Liver (tissue), 9 donors: ENCODE measurements around the gene EXOC6B. TPM values are rescaled to one million over a fixed set of nuclear protein-coding genes. Genes with fewer than 3 reads are reported as not detected.

Experiments used
- DNase-seq: peaks from one replicate; pipeline ENCODE4 v3.0.0-alpha.2; 2017; ENCODE audit warnings: low spot score
- H3K27ac ChIP-seq, 2 donors: one replicate each; pipeline ENCODE4 v1.7.0; 2013; ENCODE audit warnings: inconsistent platforms in 2 of 2, low read length in 2 of 2, control low read depth in 1 of 2, low read depth in 1 of 2, mild to moderate bottlenecking in 1 of 2
- H3K27me3 ChIP-seq, 4 donors: one replicate each; pipeline versions ENCODE4 v1.6.1 to v1.7.0; 2013; ENCODE audit warnings: low read length in 3 of 4, inconsistent platforms in 1 of 4, mild to moderate bottlenecking in 1 of 4, moderate library complexity in 1 of 4; ENCODE audit not compliant: control insufficient read depth in 4 of 4, insufficient read depth in 4 of 4
- H3K36me3 ChIP-seq, 4 donors: one replicate each; pipeline versions ENCODE4 v1.6.1 to v1.7.0; 2013; ENCODE audit warnings: low read length in 3 of 4, mild to moderate bottlenecking in 3 of 4, low read depth in 1 of 4, moderate library complexity in 1 of 4; ENCODE audit not compliant: control insufficient read depth in 4 of 4, insufficient read depth in 3 of 4
- H3K4me1 ChIP-seq, 4 donors: one replicate each; pipeline versions ENCODE4 v1.6.1 to v1.7.0; 2013; ENCODE audit warnings: low read length in 3 of 4, mild to moderate bottlenecking in 3 of 4, moderate library complexity in 1 of 4; ENCODE audit not compliant: control insufficient read depth in 4 of 4, insufficient read depth in 4 of 4
- H3K4me3 ChIP-seq, 3 donors: one replicate each; pipeline versions ENCODE4 v1.6.1 to v1.7.0; 2013; ENCODE audit warnings: low read length in 3 of 3, control low read depth in 1 of 3, low read depth in 1 of 3, mild to moderate bottlenecking in 1 of 3
- H3K9ac ChIP-seq, 2 donors: one replicate each; pipeline ENCODE4 v1.7.0; 2013; ENCODE audit warnings: low read length in 2 of 2, mild to moderate bottlenecking in 2 of 2, moderate library complexity in 2 of 2, control low read depth in 1 of 2, low read depth in 1 of 2
- H3K9me3 ChIP-seq, 4 donors: one replicate each; pipeline versions ENCODE4 v1.6.1 to v1.7.0; 2013; ENCODE audit warnings: low read length in 3 of 4; ENCODE audit not compliant: control insufficient read depth in 4 of 4
- ATF3 ChIP-seq: IDR thresholded peaks from 2 replicates; pipeline ENCODE4 v1.6.1; 2016; ENCODE audit warnings: antibody characterized with exemption
- CTCF ChIP-seq: fragments of 150-350 bp; IDR thresholded peaks from 2 replicates; pipeline ENCODE4 v1.5.1; 2017; ENCODE audit warnings: improper control_type of control experiment, low read depth, low read length; ENCODE audit not compliant: missing input control
- EGR1 ChIP-seq, 2 donors: IDR thresholded peaks; 2 replicates each; pipeline ENCODE4 v1.6.1; 2016 to 2018; ENCODE audit warnings: antibody characterized with exemption in 2 of 2, low read depth in 2 of 2
- FOXA1 ChIP-seq: IDR thresholded peaks from 2 replicates; pipeline ENCODE4 v1.6.1; 2016; ENCODE audit warnings: antibody characterized with exemption
- FOXA2 ChIP-seq: IDR thresholded peaks from 2 replicates; pipeline ENCODE4 v1.6.1; 2016; ENCODE audit warnings: antibody characterized with exemption
- GABPA ChIP-seq, 2 donors: IDR thresholded peaks in 1 of 2; conservative IDR thresholded peaks in 1 of 2; 2 replicates each; pipeline ENCODE4 v1.6.1; 2016; ENCODE audit warnings: antibody characterized with exemption in 2 of 2, mild to moderate bottlenecking in 1 of 2, moderate library complexity in 1 of 2
- HNF4A ChIP-seq, 2 donors: conservative IDR thresholded peaks; 2 replicates each; pipeline ENCODE4 v1.6.1; 2016; ENCODE audit warnings: antibody characterized with exemption in 2 of 2, mild to moderate bottlenecking in 2 of 2
- HNF4G ChIP-seq: IDR thresholded peaks from 2 replicates; pipeline ENCODE4 v1.6.1; 2016; ENCODE audit warnings: antibody characterized with exemption
- JUND ChIP-seq, 2 donors: IDR thresholded peaks; 2 replicates each; pipeline ENCODE4 v1.6.1; 2016; ENCODE audit warnings: antibody characterized with exemption in 2 of 2
- MAX ChIP-seq: IDR thresholded peaks from 2 replicates; pipeline ENCODE4 v1.6.1; 2016; ENCODE audit warnings: antibody characterized with exemption
- NR2F2 ChIP-seq: IDR thresholded peaks from 2 replicates; pipeline ENCODE4 v1.6.1; 2016; ENCODE audit warnings: antibody characterized with exemption
- RAD21 ChIP-seq, 2 donors: IDR thresholded peaks; 2 replicates each; pipeline ENCODE4 v1.6.1; 2016; ENCODE audit warnings: antibody characterized with exemption in 2 of 2, mild to moderate bottlenecking in 2 of 2
- REST ChIP-seq: IDR thresholded peaks from 2 replicates; pipeline ENCODE4 v1.6.1; 2016; ENCODE audit warnings: antibody characterized with exemption, mild to moderate bottlenecking
- SP1 ChIP-seq: IDR thresholded peaks from 2 replicates; pipeline ENCODE4 v1.6.1; 2018; ENCODE audit warnings: antibody characterized with exemption, mild to moderate bottlenecking
- TAF1 ChIP-seq: conservative IDR thresholded peaks from 2 replicates; pipeline ENCODE4 v1.6.1; 2016; ENCODE audit warnings: antibody characterized with exemption, mild to moderate bottlenecking
- YY1 ChIP-seq: IDR thresholded peaks from 2 replicates; pipeline ENCODE4 v1.6.1; 2016; ENCODE audit warnings: antibody characterized with exemption, mild to moderate bottlenecking
- WGBS: extraction: QIAGEN DNeasy Blood & Tissue Kit; methylation state at CpG from one replicate; pipeline ENCODE4 v1.1.7; 2013; 5-methylcytosine and 5-hydroxymethylcytosine counted together
- polyA plus RNA-seq, 2 donors: library from polyadenylated mRNA; stranded (reverse) in 1 of 2; unstranded in 1 of 2; fragments of 200-250 nt in 1 of 2; fragments of >200 nt in 1 of 2; fragmentation: Nextera tagmentation in 1 of 2; extraction: Ambion mirVana in 1 of 2; gene quantifications; one replicate each; pipeline versions ENCODE4 v1.2.1 to v1.2.3, GENCODE V29; 2013 to 2015
- total RNA-seq, 2 donors: library from RNA; depleted of rRNA; stranded (reverse); fragments of >200 nt; gene quantifications; one replicate each; pipeline ENCODE4 v1.2.3, GENCODE V29; 2014
- TF ChIP-seq, protein P1 (sequence below): IDR thresholded peaks from 2 replicates; pipeline ENCODE4 v1.6.1; 2016; ENCODE audit warnings: antibody characterized with exemption
- donor health status: healthy.
- donor health status: healthy.
- donor health status: healthy.
- donor health status: healthy.
- donor health status: healthy.

EXOC6B gene
- total and polyA plus RNA-seq, 4 donors, result 1.7 to 9.5 (median 5.5) TPM

DNA sequence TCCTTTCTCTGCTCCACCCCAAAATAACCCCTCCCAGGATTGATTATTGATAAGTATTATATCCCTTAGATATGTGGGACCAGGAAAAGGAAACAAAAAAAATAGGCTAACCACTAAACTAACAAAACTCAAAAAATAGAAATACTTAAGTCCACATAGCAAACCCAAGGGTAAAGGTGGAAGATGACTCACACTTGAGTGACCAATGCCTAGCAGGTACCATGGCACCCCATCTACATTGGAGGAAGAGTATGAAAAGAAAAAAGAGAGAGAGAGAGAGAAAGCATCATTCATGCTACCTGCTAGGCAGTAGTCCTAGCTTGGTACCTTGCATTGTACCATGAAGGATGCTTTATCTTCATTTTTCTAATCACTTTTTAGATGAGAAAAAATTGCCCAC lies 6.3 kb downstream of the EXOC6B start:
- Histone ChIP-seq H3K27ac (no peak overlapping the region), H3K36me3 (no peaks in the 10 kb centered on the region), H3K9me3 (no peaks in the 10 kb centered on the region), H3K4me1 (peaks cover 0 to 1% (median 0%) of the 10 kb centered on the region in 4 donors), H3K9ac (no peak overlapping the region), H3K27me3 (no peaks in the 10 kb centered on the region), H3K4me3 (no peak overlapping the region)
- TF ChIP-seq NR2F2 (no peak), RAD21 (IDR thresholded peaks at IDR 0.05) (no peak), YY1 (no peak), TAF1 (no peak), FOXA2 (no peak), SP1 (no peak), CTCF (no peak), EGR1 (IDR thresholded peaks at IDR 0.05; ENCODE audit: low read depth in 2 of 2) (no peak), GABPA (IDR thresholded peaks at IDR 0.05 in 1 of 2, conservative IDR thresholded peaks at IDR 0.05 in 1 of 2) (no peak), ATF3 (no peak), JUND (IDR thresholded peaks at IDR 0.05) (no peak), HNF4G (no peak)
- TF ChIP-seq, protein P1, sequence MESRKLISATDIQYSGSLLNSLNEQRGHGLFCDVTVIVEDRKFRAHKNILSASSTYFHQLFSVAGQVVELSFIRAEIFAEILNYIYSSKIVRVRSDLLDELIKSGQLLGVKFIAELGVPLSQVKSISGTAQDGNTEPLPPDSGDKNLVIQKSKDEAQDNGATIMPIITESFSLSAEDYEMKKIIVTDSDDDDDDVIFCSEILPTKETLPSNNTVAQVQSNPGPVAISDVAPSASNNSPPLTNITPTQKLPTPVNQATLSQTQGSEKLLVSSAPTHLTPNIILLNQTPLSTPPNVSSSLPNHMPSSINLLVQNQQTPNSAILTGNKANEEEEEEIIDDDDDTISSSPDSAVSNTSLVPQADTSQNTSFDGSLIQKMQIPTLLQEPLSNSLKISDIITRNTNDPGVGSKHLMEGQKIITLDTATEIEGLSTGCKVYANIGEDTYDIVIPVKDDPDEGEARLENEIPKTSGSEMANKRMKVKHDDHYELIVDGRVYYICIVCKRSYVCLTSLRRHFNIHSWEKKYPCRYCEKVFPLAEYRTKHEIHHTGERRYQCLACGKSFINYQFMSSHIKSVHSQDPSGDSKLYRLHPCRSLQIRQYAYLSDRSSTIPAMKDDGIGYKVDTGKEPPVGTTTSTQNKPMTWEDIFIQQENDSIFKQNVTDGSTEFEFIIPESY, result no peak
- no peak for DNase-seq

DNA sequence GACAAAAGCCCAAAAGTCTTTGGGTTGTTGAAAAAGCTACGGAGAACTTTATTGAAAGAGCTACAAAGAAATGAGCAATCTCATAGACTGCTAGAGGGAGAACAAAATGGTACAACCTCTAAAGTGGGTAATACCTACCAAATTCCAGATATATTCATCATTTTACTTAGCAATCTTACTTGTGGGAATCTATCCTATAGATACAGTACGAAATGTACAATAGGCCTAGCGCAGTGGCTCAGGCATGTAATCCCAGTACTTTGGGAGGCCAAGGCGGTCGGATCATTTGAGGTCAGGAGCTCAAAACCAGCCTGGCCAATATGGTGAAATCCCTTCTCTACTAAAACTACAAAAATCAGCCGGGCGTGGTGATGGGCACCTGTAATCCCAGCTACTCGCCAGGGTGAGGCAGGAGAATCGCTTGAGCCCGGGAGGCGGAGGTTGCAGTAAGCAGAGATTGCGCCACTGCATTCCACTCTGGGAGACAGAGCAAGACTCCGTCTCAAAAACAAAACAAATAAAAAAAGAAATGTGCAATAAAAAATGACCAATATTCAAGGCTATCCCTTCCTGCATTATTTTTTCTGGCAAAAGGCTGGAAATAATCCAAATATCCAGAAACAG lies 10.1 kb downstream of the EXOC6B start:
- Histone ChIP-seq H3K4me1 (no peaks in the 10 kb centered on the region), H3K4me3 (no peak overlapping the region), H3K27ac (no peak overlapping the region), H3K27me3 (no peaks in the 10 kb centered on the region), H3K36me3 (no peaks in the 10 kb centered on the region), H3K9me3 (no peaks in the 10 kb centered on the region), H3K9ac (no peak overlapping the region)
- DNase-seq, result no peak
- TF ChIP-seq YY1 (no peak), FOXA1 (no peak), TAF1 (no peak), GABPA (IDR thresholded peaks at IDR 0.05 in 1 of 2, conservative IDR thresholded peaks at IDR 0.05 in 1 of 2) (no peak), NR2F2 (no peak), HNF4A (conservative IDR thresholded peaks at IDR 0.05) (no peak), ATF3 (no peak), FOXA2 (no peak), JUND (IDR thresholded peaks at IDR 0.05) (no peak), RAD21 (IDR thresholded peaks at IDR 0.05) (no peak), MAX (no peak), SP1 (no peak), EGR1 (IDR thresholded peaks at IDR 0.05; ENCODE audit: low read depth in 2 of 2) (no peak), REST (no peak), HNF4G (no peak)
- TF ChIP-seq, protein P1, result no peak
- 91% methylated on average over 13 of the region's 13 CpGs for WGBS
